A549 treated with CpdA at 1 μM for 4 hours (cell line): ENCODE data around the gene CYP11A1. TPM values are rescaled to one million over a fixed set of nuclear protein-coding genes. Genes with fewer than 3 reads are reported as not detected.

Experiments used
- total RNA-seq: library from RNA; stranded (reverse); fragments of 200-300 nt; extraction: Qiagen RNA extraction; gene quantifications from 5 replicates; pipeline ENCODE4 v1.2.3, GENCODE V29; 2022; ENCODE audit warnings: low read depth

CYP11A1 gene
- total RNA-seq, result not detected in 5 replicates

DNA sequence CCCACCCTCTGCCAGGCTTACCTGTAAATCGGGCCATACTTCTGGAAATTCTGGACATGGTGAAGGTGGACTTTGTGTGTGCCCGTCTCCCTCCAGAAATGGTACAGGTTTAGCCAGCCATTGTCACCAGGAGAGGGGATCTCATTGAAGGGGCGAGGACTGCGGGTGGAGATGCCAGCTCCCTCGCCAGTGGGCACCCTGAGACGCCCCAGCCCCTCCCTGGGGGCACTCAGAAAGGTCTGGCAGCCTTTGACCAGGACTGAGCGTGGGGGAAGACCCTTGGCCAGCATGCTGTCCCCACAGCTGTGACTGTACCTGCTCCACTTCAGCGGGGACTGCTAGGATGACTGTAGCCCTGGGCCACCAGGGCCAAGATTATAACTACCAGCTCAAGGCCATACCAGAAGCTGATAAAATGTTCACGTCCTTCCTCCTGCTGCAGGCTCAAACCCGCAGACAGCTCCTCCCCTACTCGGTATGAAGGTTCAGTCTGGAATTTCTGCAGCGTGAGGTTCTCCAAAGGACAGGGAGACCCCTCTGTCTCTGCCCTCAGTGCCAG is at the start of gene CYP11A1:
Gene CYP11A1, minus strand, starts transcription at position 351 of the 559 bp plus-strand sequence. Its CDS starts 61 bp downstream, at position 290.

Other genes with a start within 250 kb of the CYP11A1 start
- 0.13 to 0.27 TPM (median 0.15 TPM) in 5 replicates for gene ISLR2, start 237.1 kb downstream of the CYP11A1 start, total RNA-seq
- gene ISLR, start 193.9 kb downstream of the CYP11A1 start, total RNA-seq, result 0.14 to 0.44 TPM (median 0.38 TPM) in 5 replicates
- gene STRA6, start 164.9 kb downstream of the CYP11A1 start, total RNA-seq, result 51.0 to 75.4 TPM (median 63.6 TPM) in 5 replicates
- gene CCDC33, start 131.3 kb downstream of the CYP11A1 start, total RNA-seq, result 5.8 to 7.8 TPM (median 6.1 TPM) in 5 replicates
- 2.4 to 3.1 TPM (median 2.7 TPM) in 5 replicates for gene SEMA7A, start 66.3 kb upstream of the CYP11A1 start, total RNA-seq
- gene UBL7, start 93.5 kb upstream of the CYP11A1 start, total RNA-seq, result 40.9 to 44.2 TPM (median 42.6 TPM) in 5 replicates
- 3.2 to 4.5 TPM (median 3.5 TPM) in 5 replicates for gene ARID3B, start 173.6 kb upstream of the CYP11A1 start, total RNA-seq
- gene CLK3, start 248.2 kb upstream of the CYP11A1 start, total RNA-seq, result 39.1 to 43.7 TPM (median 40.5 TPM) in 5 replicates